Adrenal gland (tissue), 12 donors: ENCODE data around the gene ANO7. TPM values are rescaled to one million over a fixed set of nuclear protein-coding genes. Genes with fewer than 3 reads are reported as not detected.

Experiments used
- DNase-seq, 7 donors: peaks; one replicate each; pipeline ENCODE4 v3.0.0-alpha.2; 2019 to 2020
- H3K27ac ChIP-seq, 5 donors: fragments of 200-600 bp; sonication (generic) in 4 of 5; 1 replicate in 3 of 5; 2 replicates in 2 of 5; pipeline versions ENCODE4 v1.5.1 to v1.8.0; 2016 to 2020; ENCODE audit warnings: mild to moderate bottlenecking in 1 of 5
- H3K27me3 ChIP-seq: fragments of 200-600 bp; 2 replicates; pipeline ENCODE4 v1.8.0; 2021
- H3K36me3 ChIP-seq, 2 donors: fragments of 200-600 bp; replicated peaks in 1 of 2; 1 replicate in 1 of 2; 2 replicates in 1 of 2; pipeline versions ENCODE4 v1.5.1 to v1.8.0; 2018 to 2022
- H3K4me1 ChIP-seq, 2 donors: fragments of 200-600 bp; replicated peaks in 1 of 2; 1 replicate in 1 of 2; 2 replicates in 1 of 2; pipeline versions ENCODE4 v1.5.1 to v1.8.0; 2018 to 2021
- H3K4me3 ChIP-seq, 4 donors: fragments of 200-600 bp; sonication (generic) in 3 of 4; one replicate each; pipeline ENCODE4 v1.5.1; 2016 to 2018
- H3K9me3 ChIP-seq, 3 donors: fragments of 200-600 bp; sonication (generic) in 1 of 3; replicated peaks in 1 of 3; 1 replicate in 2 of 3; 2 replicates in 1 of 3; pipeline versions ENCODE4 v1.5.1 to v1.8.0; 2016 to 2021
- CTCF ChIP-seq, 6 experiments: fragments of 450-650 bp in 4 of 6; fragments of 200-600 bp in 2 of 6; sonication (generic) in 1 of 6; IDR thresholded peaks; 1 replicate in 5 of 6; 2 replicates in 1 of 6; pipeline versions ENCODE4 v1.5.1 to v1.8.0; 2016 to 2021; ENCODE audit warnings: antibody characterized with exemption in 6 of 6, mild to moderate bottlenecking in 2 of 6, moderate library complexity in 1 of 6
- POLR2A ChIP-seq, 2 donors: fragments of 450-650 bp; IDR thresholded peaks; one replicate each; pipeline ENCODE4 v1.6.1; 2017; ENCODE audit warnings: antibody characterized with exemption in 2 of 2, mild to moderate bottlenecking in 2 of 2, moderate library complexity in 1 of 2
- WGBS, 4 donors: extraction: QIAGEN DNeasy Blood & Tissue Kit in 2 of 4; methylation state at CpG; one replicate each; pipeline versions ENCODE4 v1.1.5 to v1.1.7; 2013 to 2017; 5-methylcytosine and 5-hydroxymethylcytosine counted together
- intact Hi-C, 2 donors: fragments of 100-400 bp; cut with DNase I; formaldehyde crosslinking; loops; one replicate each; pipeline versions ENCODE4 v1.14.1 to v1.15.0; 2022 to 2023
- polyA plus RNA-seq, 3 donors: library from polyadenylated mRNA; stranded (reverse); fragments of 200-250 nt in 2 of 3; fragments of 350-450 nt in 1 of 3; fragmentation: Illumina TruSeq in 1 of 3; extraction: RNeasy Lipid Tissue Mini Kit (QIAGEN cat#74804) in 1 of 3; gene quantifications; one replicate each; pipeline ENCODE4 v1.2.3, GENCODE V29; 2013 to 2014
- total RNA-seq, 9 donors: library from RNA; depleted of rRNA in 4 of 9; stranded (reverse); fragments of >200 nt in 4 of 9; fragments of 120-200 nt in 1 of 9; fragmentation: NEBNext Ultra II Directional in 1 of 9; extraction: Animal tissue kit (Norgen Biotek cat#: 25700) in 1 of 9; gene quantifications; one replicate each; pipeline versions ENCODE4 v1.1.0 to v1.2.4, GENCODE V29; 2013 to 2023
- donor health status: healthy with polysubstance abuse.
- donor health status: Bipolar disorder and iron deficiency.
- donor health status: DM: yes; HTN: yes; CAD: no.
- donor health status: DM: no; HTN: no; CAD: no.
- donor health status: DM: no; HTN: no; CAD: no.
- donor health status: DM: yes; HTN: yes; CAD: no.

ANO7 gene
- total and polyA plus RNA-seq, 12 donors = 0.48 to 5.1 (median 1.8) TPM

GRCh38 chr2:241227594-241227993, 39.1 kb downstream of the ANO7 start:
- TF ChIP-seq POLR2A (IDR thresholded peaks at IDR 0.05) (no peak), CTCF (IDR thresholded peaks at IDR 0.05) (no peak)
- no peaks in the 10 kb centered on the region for H3K27me3 ChIP-seq
- peaks cover 0 to 65% of the 10 kb centered on the region in 2 donors for H3K36me3 ChIP-seq
- no peak overlapping the region for H3K4me3 ChIP-seq
- WGBS, 4 donors = 81 to 87% (median 86%) methylated on average over 8 of the region's 8 CpGs
- H3K4me1 ChIP-seq = peaks cover 14 to 33% of the 10 kb centered on the region in 2 donors
- DNase-seq = no peak
- H3K27ac ChIP-seq = no peak overlapping the region
- intact Hi-C loops = no loop called here
- no peaks in the 10 kb centered on the region for H3K9me3 ChIP-seq

- 94 to 98% (median 95%) methylated on average over 11 to 26 of the region's 26 CpGs for WGBS, 4 donors
- intact Hi-C loops = no loop called here
- Histone ChIP-seq H3K4me1 (peaks cover 14 to 34% of the 10 kb centered on the region in 2 donors), H3K27ac (peak overlapping the region in 2 of 5 donors; percentile 8 to 71), H3K4me3 (no peak overlapping the region), H3K27me3 (no peaks in the 10 kb centered on the region), H3K9me3 (no peaks in the 10 kb centered on the region), H3K36me3 (peaks cover 0 to 72% of the 10 kb centered on the region in 2 donors)
- TF ChIP-seq CTCF (IDR thresholded peaks at IDR 0.05) (no peak), POLR2A (IDR thresholded peaks at IDR 0.05) (no peak)
- peak in 2 of 7 donors; percentile 18 to 20 for DNase-seq
Observed at GRCh38 chr2:241228081-241228859, 39.8 kb downstream of the ANO7 start.

GRCh38 chr2:241228860-241229516, 40.5 kb downstream of the ANO7 start:
- no peaks in the 10 kb centered on the region for H3K9me3 ChIP-seq
- H3K27ac ChIP-seq = peak overlapping the region in 2 of 5 donors; percentile 8 to 71
- 40 to 52% (median 42%) methylated on average over 17 to 20 of the region's 20 CpGs for WGBS, 4 donors
- peaks cover 10 to 28% of the 10 kb centered on the region in 2 donors for H3K4me1 ChIP-seq
- H3K27me3 ChIP-seq = no peaks in the 10 kb centered on the region
- peaks cover 0 to 79% of the 10 kb centered on the region in 2 donors for H3K36me3 ChIP-seq
- H3K4me3 ChIP-seq = no peak overlapping the region
- TF ChIP-seq POLR2A (IDR thresholded peaks at IDR 0.05) (no peak), CTCF (IDR thresholded peaks at IDR 0.05) (no peak)
- intact Hi-C loops = no loop called here
- peak in 6 of 7 donors; percentile 55 to 76 (median 71) for DNase-seq

- TF ChIP-seq CTCF (IDR thresholded peaks at IDR 0.05) = no peak
- no peak for TF ChIP-seq POLR2A (IDR thresholded peaks at IDR 0.05)
- H3K4me3 ChIP-seq = no peak overlapping the region
- H3K4me1 ChIP-seq = peaks cover 6 to 20% of the 10 kb centered on the region in 2 donors
- H3K36me3 ChIP-seq = peaks cover 0 to 87% of the 10 kb centered on the region in 2 donors
- no peaks in the 10 kb centered on the region for H3K9me3 ChIP-seq
- intact Hi-C loops = no loop called here
- peak overlapping the region in 1 of 5 donors; percentile 71 for H3K27ac ChIP-seq
- 72 to 90% (median 90%) methylated on average over 3 to 29 of the region's 29 CpGs for WGBS, 4 donors
- peak in 2 of 7 donors; percentile 12 to 14 for DNase-seq
- H3K27me3 ChIP-seq = no peaks in the 10 kb centered on the region
Observed at GRCh38 chr2:241229563-241230401, 41.3 kb downstream of the ANO7 start.
